OCI-LY1 (cell line): ENCODE data around the gene PBOV1.

Source experiments
- H2AFZ ChIP-seq: fragments of 200-600 bp; sonication (generic), shearing (Covaris generic); 2 replicates; pipeline ENCODE4 v1.6.0; 2014; ENCODE audit warnings: antibody characterized with exemption, mild to moderate bottlenecking, low read length
- H3F3A ChIP-seq: fragments of 200-600 bp; sonication (generic), shearing (Covaris generic); 2 replicates; pipeline ENCODE4 v1.6.0; 2014; ENCODE audit warnings: mild to moderate bottlenecking, antibody characterized with exemption, low read length, moderate library complexity; ENCODE audit not compliant: insufficient read depth
- H3K27ac ChIP-seq: fragments of 200-600 bp; sonication (generic); 2 replicates; pipeline ENCODE4 v1.5.1; 2014; ENCODE audit warnings: low read length, mixed run types, mild to moderate bottlenecking, low read depth; ENCODE audit not compliant: poor library complexity, severe bottlenecking
- H3K27me3 ChIP-seq: fragments of 200-600 bp; sonication (generic); 2 replicates; pipeline ENCODE4 v1.6.0; 2014; ENCODE audit warnings: antibody characterized with exemption, mild to moderate bottlenecking, low read length, moderate library complexity; ENCODE audit not compliant: insufficient read depth
- H3K36me3 ChIP-seq: fragments of 200-600 bp; sonication (generic); 2 replicates; pipeline ENCODE4 v1.6.1; 2014; ENCODE audit warnings: mild to moderate bottlenecking, antibody characterized with exemption, low read length, moderate library complexity, mixed read lengths; ENCODE audit not compliant: insufficient read depth
- H3K4me1 ChIP-seq: fragments of 200-600 bp; sonication (generic); 2 replicates; pipeline ENCODE4 v1.5.1; 2014; ENCODE audit warnings: mild to moderate bottlenecking, low read length, moderate library complexity; ENCODE audit not compliant: insufficient read depth, severe bottlenecking
- H3K4me2 ChIP-seq: fragments of 200-600 bp; sonication (generic), shearing (Covaris generic); 2 replicates; pipeline ENCODE4 v1.6.1; 2014; ENCODE audit warnings: low read length
- H3K4me3 ChIP-seq: fragments of 200-600 bp; sonication (generic); 2 replicates; pipeline ENCODE4 v1.5.1; 2014; ENCODE audit warnings: low read length, low read depth, mild to moderate bottlenecking, mixed read lengths; ENCODE audit not compliant: poor library complexity, severe bottlenecking
- H3K79me2 ChIP-seq: fragments of 200-600 bp; shearing (Covaris generic); 2 replicates; pipeline ENCODE4 v1.6.1; 2016; ENCODE audit warnings: mixed run types, low read length, mixed read lengths; ENCODE audit not compliant: insufficient read depth
- H3K9ac ChIP-seq: fragments of 200-600 bp; sonication (generic), shearing (Covaris generic); 2 replicates; pipeline ENCODE4 v1.6.1; 2014; ENCODE audit warnings: mild to moderate bottlenecking, low read length, mixed read lengths
- H3K9me2 ChIP-seq: fragments of 200-600 bp; sonication (generic), shearing (Covaris generic); 2 replicates; pipeline ENCODE4 v1.6.1; 2014; ENCODE audit warnings: low read depth, mild to moderate bottlenecking, low read length, mixed read lengths
- H3K9me3 ChIP-seq: fragments of 200-600 bp; shearing (Covaris generic); 2 replicates; pipeline ENCODE4 v1.6.1; 2014; ENCODE audit warnings: low read length, mixed read lengths
- H4K20me1 ChIP-seq: fragments of 200-600 bp; sonication (generic), shearing (Covaris generic); 2 replicates; pipeline ENCODE4 v1.6.0; 2016; ENCODE audit warnings: mild to moderate bottlenecking, low read length; ENCODE audit not compliant: insufficient read depth
- CTCF ChIP-seq: fragments of 200-600 bp; sonication (generic), shearing (Covaris generic); IDR thresholded peaks from 2 replicates; pipeline ENCODE4 v1.5.1; 2017; ENCODE audit warnings: mild to moderate bottlenecking, antibody characterized with exemption, low read length, moderate library complexity, mixed read lengths
- EZH2 ChIP-seq: fragments of 200-600 bp; sonication (generic), shearing (Covaris generic); IDR thresholded peaks from 2 replicates; pipeline ENCODE4 v1.8.0; 2017; ENCODE audit warnings: borderline replicate concordance, mixed run types, mild to moderate bottlenecking, antibody characterized with exemption, low read length, moderate library complexity, mixed read lengths

The PBOV1 gene

GRCh38 chr6:138218449-138218848 is at the start of gene PBOV1:
Gene PBOV1, minus strand, starts transcription at chr6:138218491. Its CDS starts 96 bp downstream, at chr6:138218395.
- H3K9me3 ChIP-seq = no peaks in the 10 kb centered on the region
- no peak within 1 kb of the TSS for H2AFZ ChIP-seq
- H3K36me3 ChIP-seq = no peaks in the 10 kb centered on the region
- H3K27ac ChIP-seq = no peak within 1 kb of the TSS
- no peak within 1 kb of the TSS for H3K4me2 ChIP-seq
- H3F3A ChIP-seq = no peaks in the 10 kb centered on the region
- H3K79me2 ChIP-seq = no peaks in the 10 kb centered on the region
- no peak within 1 kb of the TSS for H3K4me3 ChIP-seq
- H4K20me1 ChIP-seq = no peaks in the 10 kb centered on the region
- H3K27me3 ChIP-seq = no peaks in the 10 kb centered on the region
- no peak for TF ChIP-seq CTCF
- TF ChIP-seq EZH2 = no peak
- H3K9me2 ChIP-seq = no peaks in the 10 kb centered on the region
- H3K9ac ChIP-seq = no peak within 1 kb of the TSS
- no peaks in the 10 kb centered on the region for H3K4me1 ChIP-seq

- Histone ChIP-seq H3K9me2 (no peaks in the 10 kb centered on the region), H3K36me3 (no peaks in the 10 kb centered on the region), H3K4me2 (no peak overlapping the region), H3K4me3 (no peak overlapping the region), H3K27ac (no peak overlapping the region), H3F3A (no peaks in the 10 kb centered on the region), H3K9me3 (no peaks in the 10 kb centered on the region), H2AFZ (no peak overlapping the region), H3K4me1 (no peaks in the 10 kb centered on the region), H3K9ac (no peak overlapping the region), H4K20me1 (no peaks in the 10 kb centered on the region), H3K27me3 (no peaks in the 10 kb centered on the region), H3K79me2 (no peaks in the 10 kb centered on the region)
- TF ChIP-seq EZH2 (no peak), CTCF (no peak)
Observed at GRCh38 chr6:138266095-138266494, 47.8 kb upstream of the PBOV1 start.

GRCh38 chr6:138264372-138264880 is 46.1 kb upstream of the PBOV1 start:
- Histone ChIP-seq H3K9ac (no peak overlapping the region), H3K4me2 (no peak overlapping the region), H3K9me3 (no peaks in the 10 kb centered on the region), H3K27ac (no peak overlapping the region), H3K9me2 (no peaks in the 10 kb centered on the region), H3K4me3 (no peak overlapping the region), H4K20me1 (no peaks in the 10 kb centered on the region), H3K79me2 (no peaks in the 10 kb centered on the region), H3F3A (no peaks in the 10 kb centered on the region), H2AFZ (no peak overlapping the region), H3K4me1 (no peaks in the 10 kb centered on the region), H3K36me3 (no peaks in the 10 kb centered on the region), H3K27me3 (no peaks in the 10 kb centered on the region)
- TF ChIP-seq CTCF (no peak), EZH2 (no peak)
